Upper lobe of right lung (tissue), 1 donor: ENCODE measurements around the gene OOSP3. TPM values are rescaled to one million over a fixed set of nuclear protein-coding genes. Genes with fewer than 3 reads are reported as not detected.
A peak's percentile ranks its signal among the peaks of the same experiment; 100 is the strongest.

Source experiments
- ATAC-seq: fragments of 200-7000 bp; cut with Tn5 transposase; one replicate; pipeline ENCODE4 v1.9.1; 2020; ENCODE audit warnings: mild to moderate bottlenecking, moderate library complexity
- DNase-seq: peaks from one replicate; pipeline ENCODE4 v3.0.0-alpha.2; 2020
- H3K27ac ChIP-seq: fragments of 200-600 bp; one replicate; pipeline ENCODE4 v1.8.0; 2022
- H3K27me3 ChIP-seq: fragments of 200-600 bp; one replicate; pipeline ENCODE4 v1.8.0; 2022; ENCODE audit warnings: mild to moderate bottlenecking
- H3K36me3 ChIP-seq: fragments of 200-600 bp; one replicate; pipeline ENCODE4 v1.8.0; 2022
- H3K4me1 ChIP-seq: fragments of 200-600 bp; one replicate; pipeline ENCODE4 v1.8.0; 2022
- H3K4me3 ChIP-seq: fragments of 200-600 bp; one replicate; pipeline ENCODE4 v1.8.0; 2022; ENCODE audit warnings: mild to moderate bottlenecking
- H3K9me3 ChIP-seq: fragments of 200-600 bp; one replicate; pipeline ENCODE4 v1.8.0; 2022
- CTCF ChIP-seq: fragments of 200-600 bp; IDR thresholded peaks from one replicate; pipeline ENCODE4 v1.8.0; 2022; ENCODE audit warnings: antibody characterized with exemption
- intact Hi-C: fragments of 100-400 bp; cut with DNase I; formaldehyde crosslinking; loops from one replicate; pipeline ENCODE4 v1.11.0; 2022
- total RNA-seq: library from RNA; stranded (reverse); fragmentation: NEBNext Ultra II Directional; extraction: Animal tissue kit (Norgen Biotek cat#: 25700); gene quantifications from one replicate; pipeline ENCODE4 v1.2.1, GENCODE V29; 2021
- donor health status: DM: no; HTN: yes; CAD: no; lungs with severe emphysema.

The OOSP3 gene
- total RNA-seq, 1 donor from 2014 or later = not detected

GRCh38 chr11:59866397-59866796 lies 12.2 kb upstream of the OOSP3 start, which contains the start of gene TCN1:
TCN1 (minus strand) TSS chr11:59866487; CDS start chr11:59866470, 17 bp downstream.
- DNase-seq (no peak), ATAC-seq (peak; percentile 78)
- Histone ChIP-seq H3K27ac (no peak within 1 kb of the TSS), H3K9me3 (peaks cover 6% of the 10 kb centered on the region), H3K4me1 (no peaks in the 10 kb centered on the region), H3K27me3 (no peaks in the 10 kb centered on the region), H3K36me3 (no peaks in the 10 kb centered on the region), H3K4me3 (no peak within 1 kb of the TSS)
- no peak for TF ChIP-seq CTCF
- intact Hi-C loops = no loop called here

DNA sequence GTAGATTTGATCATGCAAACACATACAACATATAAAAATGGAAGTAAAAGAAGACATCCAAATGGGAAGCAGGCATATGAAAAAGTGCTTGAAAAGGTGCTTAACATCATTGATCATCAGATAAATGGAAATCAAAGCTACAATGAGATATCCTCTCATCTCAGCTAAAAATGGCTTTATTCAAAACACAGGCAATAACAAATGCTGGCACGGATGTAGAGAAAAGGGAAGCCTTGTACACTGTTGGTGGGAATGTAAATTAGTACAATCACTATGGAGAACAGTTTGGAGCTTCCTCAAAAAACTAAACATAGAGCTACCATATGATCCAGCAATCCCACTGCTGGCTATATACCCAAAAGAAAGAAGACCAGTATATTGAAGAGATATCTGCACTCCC lies 11.7 kb upstream of the OOSP3 start:
- Histone ChIP-seq H3K4me1 (no peaks in the 10 kb centered on the region), H3K36me3 (no peaks in the 10 kb centered on the region), H3K27ac (no peak overlapping the region), H3K9me3 (peaks cover 6% of the 10 kb centered on the region), H3K27me3 (no peaks in the 10 kb centered on the region), H3K4me3 (no peak overlapping the region)
- no peak for ATAC-seq
- no peak for TF ChIP-seq CTCF
- no peak for DNase-seq
- intact Hi-C loops = no loop called here

- Histone ChIP-seq H3K4me1 (no peaks in the 10 kb centered on the region), H3K4me3 (no peak overlapping the region), H3K36me3 (no peaks in the 10 kb centered on the region), H3K27me3 (no peaks in the 10 kb centered on the region), H3K9me3 (peaks cover 6% of the 10 kb centered on the region), H3K27ac (no peak overlapping the region)
- ATAC-seq = no peak
- intact Hi-C loops = no loop called here
- no peak for TF ChIP-seq CTCF
- no peak for DNase-seq
Observed at GRCh38 chr11:59867946-59868345, 10.6 kb upstream of the OOSP3 start.

- H3K27ac ChIP-seq = no peak overlapping the region
- H3K36me3 ChIP-seq = no peaks in the 10 kb centered on the region
- no peaks in the 10 kb centered on the region for H3K27me3 ChIP-seq
- peaks cover 6% of the 10 kb centered on the region for H3K9me3 ChIP-seq
- no peaks in the 10 kb centered on the region for H3K4me1 ChIP-seq
- ATAC-seq (no peak), DNase-seq (no peak)
- TF ChIP-seq CTCF = no peak
- H3K4me3 ChIP-seq = no peak overlapping the region
- intact Hi-C loops = no loop called here
Observed at GRCh38 chr11:59872076-59872475, 6.5 kb upstream of the OOSP3 start.

GRCh38 chr11:59875856-59876519 lies 2.6 kb upstream of the OOSP3 start:
- no peaks in the 10 kb centered on the region for H3K36me3 ChIP-seq
- no peaks in the 10 kb centered on the region for H3K4me1 ChIP-seq
- H3K9me3 ChIP-seq = peaks cover 2% of the 10 kb centered on the region
- no peak for TF ChIP-seq CTCF
- ATAC-seq (no peak), DNase-seq (no peak)
- H3K4me3 ChIP-seq = no peak overlapping the region
- intact Hi-C loops = no loop called here
- H3K27ac ChIP-seq = no peak overlapping the region
- H3K27me3 ChIP-seq = no peaks in the 10 kb centered on the region

DNA sequence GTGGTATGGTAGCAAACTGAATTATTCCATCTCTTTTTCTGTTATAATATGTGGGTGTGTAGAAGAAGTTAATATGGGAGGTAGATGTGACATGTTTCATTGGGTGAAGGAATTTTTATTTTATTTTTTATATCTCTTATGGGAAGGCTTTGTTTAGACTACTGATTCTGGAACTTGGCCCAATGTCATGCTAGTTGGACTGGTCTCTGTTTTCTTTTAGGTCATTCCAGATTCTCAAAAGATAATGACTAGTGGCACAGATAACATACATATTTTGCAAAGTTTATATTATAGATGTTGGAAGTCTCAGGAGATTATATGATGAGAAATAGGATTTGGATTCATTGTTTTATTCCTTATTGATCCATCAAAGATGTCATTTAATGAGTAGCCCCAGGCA lies 1.3 kb upstream of the OOSP3 start:
- Histone ChIP-seq H3K4me1 (no peaks in the 10 kb centered on the region), H3K27me3 (no peaks in the 10 kb centered on the region), H3K4me3 (no peak overlapping the region), H3K36me3 (no peaks in the 10 kb centered on the region), H3K27ac (no peak overlapping the region), H3K9me3 (no peaks in the 10 kb centered on the region)
- intact Hi-C loops = no loop called here
- ATAC-seq (no peak), DNase-seq (no peak)
- TF ChIP-seq CTCF = no peak
